GM12878 (cell line): Measurements from ENCODE around the gene DUSP18. TPM values are rescaled to one million over a fixed set of nuclear protein-coding genes. Genes with fewer than 3 reads are reported as not detected.

ENCODE experiments used
- BACH1 ChIP-seq: fragments of 450-650 bp; IDR thresholded peaks from 2 replicates; pipeline ENCODE4 v1.6.1; 2017; ENCODE audit warnings: mild to moderate bottlenecking, borderline replicate concordance
- BHLHE40 ChIP-seq, 2 experiments: fragments of 450-650 bp in 1 of 2; IDR thresholded peaks; 2 replicates each; pipeline ENCODE4 v1.6.1; 2011 to 2017; ENCODE audit warnings: low read depth in 2 of 2, borderline replicate concordance in 1 of 2, improper control_type of control experiment in 1 of 2, low read length in 1 of 2, mild to moderate bottlenecking in 1 of 2
- BMI1 ChIP-seq: fragments of 450-650 bp; IDR thresholded peaks from 2 replicates; pipeline ENCODE4 v1.6.1; 2016; ENCODE audit warnings: mild to moderate bottlenecking, moderate library complexity, borderline replicate concordance
- CEBPB ChIP-seq, 2 experiments: fragments of 150-350 bp in 1 of 2; IDR thresholded peaks; 2 replicates each; pipeline ENCODE4 v1.6.1; 2012 to 2014; ENCODE audit warnings: low read depth in 2 of 2, low read length in 2 of 2, borderline replicate concordance in 1 of 2, inconsistent platforms in 1 of 2
- IKZF1 ChIP-seq: fragments of 450-650 bp; conservative IDR thresholded peaks from 2 replicates; pipeline ENCODE4 v1.6.1; 2017; ENCODE audit warnings: antibody characterized with exemption, mild to moderate bottlenecking
- KAT2A ChIP-seq: conservative IDR thresholded peaks from 2 replicates; pipeline ENCODE4 v1.6.1; 2011; ENCODE audit warnings: low read depth, low read length; ENCODE audit not compliant: control insufficient read depth
- LARP7 ChIP-seq: fragments of 450-650 bp; IDR thresholded peaks from 2 replicates; pipeline ENCODE4 v1.6.1; 2017; ENCODE audit warnings: mild to moderate bottlenecking
- MTA2 ChIP-seq: fragments of 450-650 bp; IDR thresholded peaks from 2 replicates; pipeline ENCODE4 v1.6.1; 2016; ENCODE audit warnings: low read depth, mild to moderate bottlenecking, moderate library complexity
- MTA3 ChIP-seq: IDR thresholded peaks from 2 replicates; pipeline ENCODE4 v1.6.1; 2012; ENCODE audit warnings: low read length, inconsistent platforms, borderline replicate concordance
- MXI1 ChIP-seq: fragments of 150-350 bp; IDR thresholded peaks from 2 replicates; pipeline ENCODE4 v1.6.1; 2011; ENCODE audit warnings: low read depth, mild to moderate bottlenecking, inconsistent platforms, low read length, improper control_type of control experiment
- MYC ChIP-seq: IDR thresholded peaks from 2 replicates; pipeline ENCODE4 v1.6.1; 2011; ENCODE audit warnings: mild to moderate bottlenecking, low read length, moderate library complexity, inconsistent platforms; ENCODE audit not compliant: insufficient read depth, insufficient replicate concordance, insufficient read length, severe bottlenecking
- NFYB ChIP-seq: IDR thresholded peaks from 2 replicates; pipeline ENCODE4 v1.6.1; 2011; ENCODE audit warnings: low read depth, mild to moderate bottlenecking, low read length, improper control_type of control experiment, moderate library complexity; ENCODE audit not compliant: insufficient read depth
- NR2C1 ChIP-seq: fragments of 450-650 bp; IDR thresholded peaks from 2 replicates; pipeline ENCODE4 v1.6.1; 2017; ENCODE audit warnings: antibody characterized with exemption, mild to moderate bottlenecking, moderate library complexity
- NR2C2 ChIP-seq: IDR thresholded peaks from 2 replicates; pipeline ENCODE4 v1.6.1; 2011; ENCODE audit warnings: borderline replicate concordance, low read depth; ENCODE audit not compliant: control insufficient read depth, insufficient read length
- POLR2AphosphoS5 ChIP-seq: IDR thresholded peaks from 2 replicates; pipeline ENCODE4 v1.6.1; 2011; ENCODE audit warnings: mild to moderate bottlenecking, low read length, inconsistent platforms
- RUNX3 ChIP-seq: IDR thresholded peaks from 2 replicates; pipeline ENCODE4 v1.6.1; 2012; ENCODE audit warnings: low read length, inconsistent platforms
- SP1 ChIP-seq: IDR thresholded peaks from one replicate; pipeline ENCODE4 v1.6.1; 2011; ENCODE audit warnings: low read depth, low read length
- SRF ChIP-seq, 2 experiments: IDR thresholded peaks; 2 replicates each; pipeline ENCODE4 v1.6.1; 2011; ENCODE audit warnings: low read depth in 2 of 2, low read length in 2 of 2, mild to moderate bottlenecking in 1 of 2, moderate library complexity in 1 of 2
- STAT1 ChIP-seq: fragments of 450-650 bp; conservative IDR thresholded peaks from 2 replicates; pipeline ENCODE4 v1.6.1; 2014; ENCODE audit warnings: antibody characterized with exemption, mild to moderate bottlenecking
- WRNIP1 ChIP-seq: IDR thresholded peaks from 2 replicates; pipeline ENCODE4 v1.6.1; 2011; ENCODE audit warnings: low read depth, low read length, improper control_type of control experiment, borderline replicate concordance
- YY1 ChIP-seq: IDR thresholded peaks from 2 replicates; pipeline ENCODE4 v1.6.1; 2011; ENCODE audit warnings: low read depth, mild to moderate bottlenecking, low read length
- ZBTB4 ChIP-seq: fragments of 450-650 bp; formaldehyde crosslinking; IDR thresholded peaks from 2 replicates; pipeline ENCODE4 v1.4.0; 2022; ENCODE audit warnings: mild to moderate bottlenecking, moderate library complexity
- polyA plus RNA-seq, 11 experiments: library from polyadenylated mRNA; depleted of rRNA in 4 of 11; unstranded in 6 of 11; stranded (reverse) in 5 of 11; fragments of >200 nt; fragmentation: Nextera tagmentation in 4 of 11; fragmentation: Illumina TruSeq in 1 of 11; extraction: Ambion mirVana in 4 of 11; extraction: Trizol in 1 of 11; gene quantifications; 1 replicate in 1 of 11; 2 replicates in 10 of 11; pipeline versions ENCODE4 v1.2.1 to v1.2.3, GENCODE V29; 2011 to 2016; ENCODE audit warnings: inconsistent platforms in 2 of 11, missing spikeins in 2 of 11, low read depth in 1 of 11
- total RNA-seq, 4 experiments: library from RNA; depleted of rRNA in 3 of 4; stranded (reverse); fragments of >200 nt in 3 of 4; fragmentation: Illumina TruSeq in 1 of 4; extraction: Trizol in 1 of 4; gene quantifications; 2 replicates each; pipeline versions ENCODE4 v1.2.1 to v1.2.3, GENCODE V29; 2013 to 2021
- TF ChIP-seq, protein P1 (sequence below): IDR thresholded peaks from 2 replicates; pipeline ENCODE4 v1.6.1; 2012; ENCODE audit warnings: mild to moderate bottlenecking, low read depth, low read length

The DUSP18 gene
- total and polyA plus RNA-seq, 10 of the 15 experiments (the other 5 are each of a cell fraction or from before 2014, with no cell fraction given): 1.9 to 11.9 (median 7.7) TPM

DNA sequence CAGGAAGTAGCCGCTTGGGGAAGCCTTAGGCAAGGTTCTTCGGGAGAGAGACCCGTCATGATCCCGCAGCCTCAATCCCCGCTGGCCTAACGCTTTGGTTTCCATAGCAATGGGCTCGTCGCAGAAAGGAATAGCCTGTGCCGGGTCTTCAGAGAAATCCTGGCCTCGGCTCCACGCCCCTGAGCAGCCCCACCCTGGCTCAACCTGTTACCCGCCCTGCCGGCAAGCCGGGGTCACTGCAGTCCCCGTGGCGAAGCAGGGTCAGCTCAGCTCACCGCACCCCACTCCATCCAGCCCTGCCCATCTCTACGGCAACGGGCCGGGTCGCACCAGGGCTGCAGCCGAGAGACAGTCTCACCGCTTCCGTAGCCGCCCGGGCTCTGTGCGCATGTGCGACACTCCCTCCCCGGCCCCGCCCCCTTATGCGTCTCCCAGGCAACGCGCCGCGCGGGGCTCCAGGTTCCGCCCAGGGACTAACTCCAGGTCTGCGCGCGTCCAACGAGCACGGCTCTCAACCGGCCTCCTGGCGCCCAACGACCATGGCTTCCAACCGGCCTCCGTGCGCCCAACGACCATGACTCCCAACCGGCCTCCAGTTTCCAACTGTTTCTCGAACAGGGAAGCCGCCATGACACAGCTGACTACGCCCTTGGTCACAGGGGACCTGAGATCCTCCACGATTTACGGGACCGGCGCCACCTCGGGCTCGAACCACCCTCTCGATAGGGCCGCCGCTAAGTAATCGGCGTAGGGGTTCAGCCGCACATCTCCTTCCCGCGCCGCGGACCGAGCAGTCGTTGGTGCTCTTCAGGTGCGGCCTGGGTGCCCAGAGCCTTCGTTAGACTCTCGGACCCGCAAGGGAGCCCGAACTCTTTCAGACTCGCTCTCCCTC lies at the start of gene DUSP18 (continued):
- TF ChIP-seq MTA3 (no peak), RUNX3 (no peak), SP1 (peak; percentile 36), YY1 (peak; percentile 89), KAT2A (no peak), BACH1 (peak; percentile 46; the same call in 1 of the 2 replicates), MYC (no peak), NR2C1 (no peak), STAT1 (0 out of 2 replicates have a peak, but pooled peaks have one; percentile 50), NFYB (no peak), POLR2AphosphoS5 (no peak; the same call in 1 of the 2 replicates), MXI1 (peak; percentile 88), SRF (IDR thresholded peaks at IDR 0.05; ENCODE audit: low read depth in 2 of 2, low read length in 2 of 2) (no peak), LARP7 (no peak; the same call in 1 of the 2 replicates), BMI1 (peak; percentile 95), NR2C2 (no peak), BHLHE40 (IDR thresholded peaks at IDR 0.05; ENCODE audit: borderline replicate concordance in 1 of 2, low read depth in 2 of 2, low read length in 1 of 2) (peak in 1 of 2 experiments; percentile 36; a peak in 1 of 4 replicates), IKZF1 (peak; percentile 67; the same call in 1 of the 2 replicates), CEBPB (IDR thresholded peaks at IDR 0.05; ENCODE audit: borderline replicate concordance in 1 of 2, low read depth in 2 of 2, low read length in 2 of 2) (no peak), ZBTB4 (CRISPR knock-in tag) (no peak), WRNIP1 (no peak), MTA2 (no peak)
- TF ChIP-seq, protein P1, sequence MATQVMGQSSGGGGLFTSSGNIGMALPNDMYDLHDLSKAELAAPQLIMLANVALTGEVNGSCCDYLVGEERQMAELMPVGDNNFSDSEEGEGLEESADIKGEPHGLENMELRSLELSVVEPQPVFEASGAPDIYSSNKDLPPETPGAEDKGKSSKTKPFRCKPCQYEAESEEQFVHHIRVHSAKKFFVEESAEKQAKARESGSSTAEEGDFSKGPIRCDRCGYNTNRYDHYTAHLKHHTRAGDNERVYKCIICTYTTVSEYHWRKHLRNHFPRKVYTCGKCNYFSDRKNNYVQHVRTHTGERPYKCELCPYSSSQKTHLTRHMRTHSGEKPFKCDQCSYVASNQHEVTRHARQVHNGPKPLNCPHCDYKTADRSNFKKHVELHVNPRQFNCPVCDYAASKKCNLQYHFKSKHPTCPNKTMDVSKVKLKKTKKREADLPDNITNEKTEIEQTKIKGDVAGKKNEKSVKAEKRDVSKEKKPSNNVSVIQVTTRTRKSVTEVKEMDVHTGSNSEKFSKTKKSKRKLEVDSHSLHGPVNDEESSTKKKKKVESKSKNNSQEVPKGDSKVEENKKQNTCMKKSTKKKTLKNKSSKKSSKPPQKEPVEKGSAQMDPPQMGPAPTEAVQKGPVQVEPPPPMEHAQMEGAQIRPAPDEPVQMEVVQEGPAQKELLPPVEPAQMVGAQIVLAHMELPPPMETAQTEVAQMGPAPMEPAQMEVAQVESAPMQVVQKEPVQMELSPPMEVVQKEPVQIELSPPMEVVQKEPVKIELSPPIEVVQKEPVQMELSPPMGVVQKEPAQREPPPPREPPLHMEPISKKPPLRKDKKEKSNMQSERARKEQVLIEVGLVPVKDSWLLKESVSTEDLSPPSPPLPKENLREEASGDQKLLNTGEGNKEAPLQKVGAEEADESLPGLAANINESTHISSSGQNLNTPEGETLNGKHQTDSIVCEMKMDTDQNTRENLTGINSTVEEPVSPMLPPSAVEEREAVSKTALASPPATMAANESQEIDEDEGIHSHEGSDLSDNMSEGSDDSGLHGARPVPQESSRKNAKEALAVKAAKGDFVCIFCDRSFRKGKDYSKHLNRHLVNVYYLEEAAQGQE: no peak
